Neural crest cell (in vitro differentiated cells): ENCODE results near the gene NSMF. TPM values are rescaled to one million over a fixed set of nuclear protein-coding genes. Genes with fewer than 3 reads are reported as not detected.
"Not testable (repeated sequence)": the region's sequence is repeated elsewhere in the genome, so short reads cannot be mapped to it uniquely, and the experiment has no call there.

Source experiments
- DNase-seq: peaks from one replicate; pipeline ENCODE4 v3.0.0; 2021; ENCODE audit warnings: low read depth, mixed read lengths, low spot score
- H3K27ac Mint-ChIP-seq: one replicate; pipeline ENCODE4 v1.8.0; 2021; ENCODE audit warnings: mild to moderate bottlenecking, mixed read lengths; ENCODE audit not compliant: unreplicated experiment
- H3K27me3 Mint-ChIP-seq: 2 replicates; pipeline ENCODE4 v1.8.0; 2021; ENCODE audit warnings: low read depth, mild to moderate bottlenecking, mixed read lengths
- H3K36me3 Mint-ChIP-seq: 2 replicates; pipeline ENCODE4 v1.8.0; 2021; ENCODE audit warnings: low read depth, mild to moderate bottlenecking, mixed read lengths
- H3K4me1 Mint-ChIP-seq: 2 replicates; pipeline ENCODE4 v1.8.0; 2021; ENCODE audit warnings: mixed read lengths
- H3K4me3 Mint-ChIP-seq: one replicate; pipeline ENCODE4 v1.8.0; 2021; ENCODE audit warnings: mild to moderate bottlenecking, mixed read lengths
- H3K9me3 Mint-ChIP-seq: 2 replicates; pipeline ENCODE4 v1.8.0; 2021; ENCODE audit warnings: mixed read lengths
- total RNA-seq: library from RNA; stranded (reverse); gene quantifications from 2 replicates; pipeline ENCODE4 v1.2.1, GENCODE V29; 2021
- TF ChIP-seq, protein P1 (sequence below): fragments of 200-600 bp; sonication (generic); conservative IDR thresholded peaks from 2 replicates; pipeline ENCODE4 v1.5.0; 2021; ENCODE audit warnings: antibody characterized with exemption, mild to moderate bottlenecking

NSMF gene
- total RNA-seq, 1 donor from 2014 or later: 64.4 TPM

DNA sequence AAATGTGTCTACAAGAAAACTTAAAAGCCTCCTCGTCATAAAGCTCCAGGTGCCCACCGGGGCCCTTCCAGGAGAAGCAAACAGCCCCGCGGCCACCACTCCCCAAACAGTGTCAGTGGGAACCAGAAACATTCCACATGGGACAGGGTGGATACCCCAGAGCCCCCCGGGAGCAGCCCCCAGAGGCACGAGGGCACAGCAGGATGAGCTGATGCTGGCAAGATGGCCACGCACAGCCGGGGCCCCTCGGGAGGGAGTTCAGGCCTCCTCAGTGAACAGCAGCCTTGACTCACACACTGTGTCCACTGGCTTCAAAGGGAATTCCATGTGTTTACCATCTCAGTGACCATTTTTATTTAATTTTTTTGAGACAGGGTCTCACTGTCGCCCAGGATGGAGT is 46.7 kb downstream of the NSMF start:
- no peaks in the 10 kb centered on the region for H3K27me3 Mint-ChIP-seq
- no peak overlapping the region for H3K4me3 Mint-ChIP-seq
- no peaks in the 10 kb centered on the region for H3K36me3 Mint-ChIP-seq
- no peaks in the 10 kb centered on the region for H3K9me3 Mint-ChIP-seq
- DNase-seq: no peak
- H3K4me1 Mint-ChIP-seq: no peaks in the 10 kb centered on the region
- no peak overlapping the region for H3K27ac Mint-ChIP-seq
- TF ChIP-seq, protein P1, sequence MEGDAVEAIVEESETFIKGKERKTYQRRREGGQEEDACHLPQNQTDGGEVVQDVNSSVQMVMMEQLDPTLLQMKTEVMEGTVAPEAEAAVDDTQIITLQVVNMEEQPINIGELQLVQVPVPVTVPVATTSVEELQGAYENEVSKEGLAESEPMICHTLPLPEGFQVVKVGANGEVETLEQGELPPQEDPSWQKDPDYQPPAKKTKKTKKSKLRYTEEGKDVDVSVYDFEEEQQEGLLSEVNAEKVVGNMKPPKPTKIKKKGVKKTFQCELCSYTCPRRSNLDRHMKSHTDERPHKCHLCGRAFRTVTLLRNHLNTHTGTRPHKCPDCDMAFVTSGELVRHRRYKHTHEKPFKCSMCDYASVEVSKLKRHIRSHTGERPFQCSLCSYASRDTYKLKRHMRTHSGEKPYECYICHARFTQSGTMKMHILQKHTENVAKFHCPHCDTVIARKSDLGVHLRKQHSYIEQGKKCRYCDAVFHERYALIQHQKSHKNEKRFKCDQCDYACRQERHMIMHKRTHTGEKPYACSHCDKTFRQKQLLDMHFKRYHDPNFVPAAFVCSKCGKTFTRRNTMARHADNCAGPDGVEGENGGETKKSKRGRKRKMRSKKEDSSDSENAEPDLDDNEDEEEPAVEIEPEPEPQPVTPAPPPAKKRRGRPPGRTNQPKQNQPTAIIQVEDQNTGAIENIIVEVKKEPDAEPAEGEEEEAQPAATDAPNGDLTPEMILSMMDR: no peak

DNA sequence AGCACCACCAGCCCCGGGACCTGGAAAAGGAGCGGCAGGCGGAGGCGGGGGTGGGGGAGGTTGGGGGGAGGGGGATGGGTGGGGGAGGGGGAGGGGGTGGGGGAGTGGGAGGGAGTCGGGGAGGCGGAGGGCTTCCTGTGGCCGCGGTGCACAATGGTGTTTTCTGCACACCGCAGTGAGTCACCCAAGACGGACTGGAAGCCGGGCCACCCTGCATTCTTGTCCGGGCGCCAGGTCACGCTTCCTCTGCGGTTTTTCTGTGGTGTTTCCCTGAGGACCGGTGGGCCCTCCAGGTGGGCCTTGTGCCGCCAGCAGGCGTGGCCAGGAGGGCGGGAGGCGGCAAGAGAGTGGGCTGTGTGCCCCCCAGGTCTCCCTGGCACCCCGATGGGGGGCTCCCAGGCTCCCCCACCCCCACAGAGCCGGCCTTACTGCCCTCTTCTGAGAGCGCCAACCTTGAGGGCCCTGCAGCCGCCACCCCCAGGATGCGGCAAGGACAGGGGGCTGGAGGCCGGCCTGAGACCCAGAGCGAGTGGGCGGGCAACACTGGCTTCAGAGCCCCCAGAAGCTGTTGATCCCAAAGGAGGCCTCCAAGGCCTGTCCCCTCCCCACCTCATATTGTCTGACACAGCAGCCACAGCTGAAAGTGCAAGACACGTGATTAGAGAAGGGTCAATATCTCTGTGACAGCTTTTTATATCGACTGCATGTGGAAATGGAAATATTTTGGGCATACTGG is 47.3 kb downstream of the NSMF start:
- no peak overlapping the region for H3K27ac Mint-ChIP-seq
- H3K27me3 Mint-ChIP-seq: no peaks in the 10 kb centered on the region
- no peaks in the 10 kb centered on the region for H3K4me1 Mint-ChIP-seq
- no peaks in the 10 kb centered on the region for H3K36me3 Mint-ChIP-seq
- H3K9me3 Mint-ChIP-seq: no peaks in the 10 kb centered on the region
- DNase-seq: no peak
- TF ChIP-seq, protein P1: no peak
- no peak overlapping the region for H3K4me3 Mint-ChIP-seq

DNA sequence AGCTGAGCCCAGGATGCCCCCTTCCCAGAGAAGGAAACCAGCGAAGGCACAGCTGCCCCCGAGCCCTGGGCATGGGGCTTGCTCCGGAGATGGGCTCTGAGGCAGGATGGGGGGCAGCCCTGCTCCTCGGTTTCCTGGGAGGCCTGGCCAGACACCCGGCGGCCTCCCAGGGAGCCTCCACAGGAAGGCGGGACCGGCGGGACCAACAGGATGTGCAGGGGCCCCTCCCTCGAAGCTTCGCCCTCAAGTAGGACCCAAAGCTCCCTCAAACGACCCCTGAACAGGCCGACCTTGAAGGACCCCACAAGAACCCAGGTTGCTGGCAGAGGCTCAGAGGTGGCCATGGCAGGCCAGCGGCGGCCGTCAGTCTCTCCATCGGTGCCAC is 47.9 kb downstream of the NSMF start:
- no peak overlapping the region for H3K27ac Mint-ChIP-seq
- DNase-seq: no peak
- no peaks in the 10 kb centered on the region for H3K27me3 Mint-ChIP-seq
- TF ChIP-seq, protein P1: no peak
- no peaks in the 10 kb centered on the region for H3K36me3 Mint-ChIP-seq
- H3K9me3 Mint-ChIP-seq: no peaks in the 10 kb centered on the region
- no peak overlapping the region for H3K4me3 Mint-ChIP-seq
- no peaks in the 10 kb centered on the region for H3K4me1 Mint-ChIP-seq

DNA sequence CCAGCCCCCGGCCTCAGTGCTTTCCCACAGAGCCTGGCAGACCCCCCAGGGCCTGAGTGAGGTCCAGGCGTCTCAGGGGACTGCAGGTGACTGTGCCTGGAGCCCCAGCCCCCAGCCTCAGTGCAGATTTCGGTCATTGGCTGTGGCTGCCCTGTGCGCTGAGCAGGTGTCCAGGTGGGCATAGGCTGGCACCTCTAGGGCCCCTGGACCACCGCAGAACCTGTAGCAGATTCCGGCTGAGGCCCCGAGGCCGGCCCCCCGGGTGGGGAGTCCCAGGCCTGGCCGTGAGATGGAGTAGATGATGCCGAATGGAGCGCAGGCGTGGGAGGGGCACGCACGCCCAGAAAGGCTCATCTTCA is 48.3 kb downstream of the NSMF start:
- Mint-ChIP-seq H3K36me3 (no peaks in the 10 kb centered on the region), H3K4me1 (no peaks in the 10 kb centered on the region), H3K27ac (no peak overlapping the region), H3K27me3 (no peaks in the 10 kb centered on the region), H3K9me3 (no peaks in the 10 kb centered on the region), H3K4me3 (no peak overlapping the region)
- TF ChIP-seq, protein P1: no peak
- DNase-seq: no peak

DNA sequence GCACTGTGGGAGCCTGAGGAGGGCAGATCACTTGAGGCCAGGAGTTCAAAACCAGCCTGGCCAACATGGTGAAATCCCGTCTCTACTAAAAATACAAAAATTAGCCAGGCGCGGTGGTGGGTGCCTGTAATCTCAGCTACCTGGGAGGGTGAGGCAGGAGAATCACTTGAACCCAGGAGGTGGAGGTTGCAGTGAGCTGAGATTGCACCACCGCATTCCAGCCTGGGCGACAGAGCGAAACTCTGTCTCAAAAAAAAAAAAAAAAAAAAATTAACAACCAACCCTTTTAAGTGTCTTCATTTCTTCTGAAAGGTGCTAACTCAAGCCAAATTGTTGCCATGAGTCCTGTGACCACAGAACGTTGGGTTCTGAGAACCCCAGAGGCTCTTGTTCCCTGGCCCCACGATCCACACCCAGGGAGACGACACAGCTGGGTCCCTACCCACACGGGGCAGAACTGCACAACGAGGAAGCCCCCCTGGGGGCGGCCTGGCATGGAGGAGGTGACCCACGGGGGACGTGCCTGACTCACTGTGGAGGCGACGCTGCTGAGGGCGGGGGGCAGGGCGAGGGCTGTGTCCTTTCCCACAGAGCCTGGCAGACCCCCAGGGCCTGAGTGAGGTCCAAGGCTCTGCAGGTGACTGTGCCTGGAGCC is 48.8 kb downstream of the NSMF start:
- H3K27me3 Mint-ChIP-seq, H3K27ac Mint-ChIP-seq, H3K4me1 Mint-ChIP-seq, H3K9me3 Mint-ChIP-seq, H3K4me3 Mint-ChIP-seq, H3K36me3 Mint-ChIP-seq, DNase-seq: not testable (repeated sequence)

DNA sequence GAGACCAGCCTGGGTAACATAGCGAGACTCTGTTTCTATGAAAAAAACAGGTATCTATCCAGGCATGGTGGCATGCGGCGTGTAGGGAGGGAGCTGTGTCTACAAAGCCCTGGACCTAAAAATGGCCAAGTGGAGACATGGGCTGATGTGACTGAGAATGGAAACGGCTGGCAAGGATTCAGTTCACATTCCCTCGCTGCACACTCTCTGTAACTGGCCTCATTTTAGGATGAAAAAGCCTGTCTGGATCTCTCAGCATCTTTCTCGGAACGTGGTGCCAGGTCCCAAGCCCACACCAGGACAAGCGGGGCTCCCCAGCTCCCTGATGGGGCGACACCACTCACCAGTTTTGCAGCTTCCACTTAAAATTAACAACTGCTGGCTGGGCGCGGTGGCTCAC is 49.6 kb downstream of the NSMF start:
- TF ChIP-seq, protein P1: no peak
- Mint-ChIP-seq H3K9me3 (no peaks in the 10 kb centered on the region), H3K4me3 (no peak overlapping the region), H3K27me3 (no peaks in the 10 kb centered on the region), H3K27ac (no peak overlapping the region), H3K36me3 (no peaks in the 10 kb centered on the region), H3K4me1 (no peaks in the 10 kb centered on the region)
- no peak for DNase-seq
